WERI-Rb-1 (cell line): ENCODE results near the gene NABP2.

Experiments
- DNase-seq: peaks from one replicate; pipeline ENCODE4 v3.0.0-alpha.2; 2020
- H3K27ac ChIP-seq: fragments of 250-450 bp; sonication (Bioruptor Pico); 2 replicates; pipeline ENCODE4 v1.5.1; 2020; ENCODE audit warnings: mild to moderate bottlenecking, moderate library complexity
- H3K27me3 ChIP-seq: fragments of 250-450 bp; sonication (Bioruptor Pico); 2 replicates; pipeline ENCODE4 v1.5.1; 2021; ENCODE audit warnings: mild to moderate bottlenecking, low read depth, moderate library complexity; ENCODE audit not compliant: insufficient read depth, severe bottlenecking
- H3K36me3 ChIP-seq: fragments of 250-450 bp; sonication (Bioruptor Pico); 2 replicates; pipeline ENCODE4 v1.5.1; 2020; ENCODE audit warnings: mild to moderate bottlenecking, moderate library complexity
- H3K4me3 ChIP-seq: 2 replicates; pipeline ENCODE4 v1.5.1; 2011; ENCODE audit warnings: low read depth, mild to moderate bottlenecking, control low read depth, low read length
- H3K9me3 ChIP-seq: fragments of 250-450 bp; sonication (Bioruptor Pico); 2 replicates; pipeline ENCODE4 v1.5.1; 2021; ENCODE audit warnings: mild to moderate bottlenecking, moderate library complexity; ENCODE audit not compliant: severe bottlenecking
- TF ChIP-seq, protein P1 (sequence below): IDR thresholded peaks from 2 replicates; pipeline ENCODE4 v1.5.1; 2011; ENCODE audit warnings: low read depth, mild to moderate bottlenecking, control low read depth, inconsistent platforms, low read length

Gene NABP2

GRCh38 chr12:56206452-56207166, 17.5 kb upstream of the NABP2 start:
- peak; percentile 83 for DNase-seq
- Histone ChIP-seq H3K4me3 (no peak overlapping the region), H3K9me3 (no peaks in the 10 kb centered on the region), H3K27me3 (no peaks in the 10 kb centered on the region), H3K36me3 (peaks cover 49% of the 10 kb centered on the region), H3K27ac (no peak overlapping the region)
- TF ChIP-seq, protein P1, sequence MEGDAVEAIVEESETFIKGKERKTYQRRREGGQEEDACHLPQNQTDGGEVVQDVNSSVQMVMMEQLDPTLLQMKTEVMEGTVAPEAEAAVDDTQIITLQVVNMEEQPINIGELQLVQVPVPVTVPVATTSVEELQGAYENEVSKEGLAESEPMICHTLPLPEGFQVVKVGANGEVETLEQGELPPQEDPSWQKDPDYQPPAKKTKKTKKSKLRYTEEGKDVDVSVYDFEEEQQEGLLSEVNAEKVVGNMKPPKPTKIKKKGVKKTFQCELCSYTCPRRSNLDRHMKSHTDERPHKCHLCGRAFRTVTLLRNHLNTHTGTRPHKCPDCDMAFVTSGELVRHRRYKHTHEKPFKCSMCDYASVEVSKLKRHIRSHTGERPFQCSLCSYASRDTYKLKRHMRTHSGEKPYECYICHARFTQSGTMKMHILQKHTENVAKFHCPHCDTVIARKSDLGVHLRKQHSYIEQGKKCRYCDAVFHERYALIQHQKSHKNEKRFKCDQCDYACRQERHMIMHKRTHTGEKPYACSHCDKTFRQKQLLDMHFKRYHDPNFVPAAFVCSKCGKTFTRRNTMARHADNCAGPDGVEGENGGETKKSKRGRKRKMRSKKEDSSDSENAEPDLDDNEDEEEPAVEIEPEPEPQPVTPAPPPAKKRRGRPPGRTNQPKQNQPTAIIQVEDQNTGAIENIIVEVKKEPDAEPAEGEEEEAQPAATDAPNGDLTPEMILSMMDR = peak; percentile 91

DNA sequence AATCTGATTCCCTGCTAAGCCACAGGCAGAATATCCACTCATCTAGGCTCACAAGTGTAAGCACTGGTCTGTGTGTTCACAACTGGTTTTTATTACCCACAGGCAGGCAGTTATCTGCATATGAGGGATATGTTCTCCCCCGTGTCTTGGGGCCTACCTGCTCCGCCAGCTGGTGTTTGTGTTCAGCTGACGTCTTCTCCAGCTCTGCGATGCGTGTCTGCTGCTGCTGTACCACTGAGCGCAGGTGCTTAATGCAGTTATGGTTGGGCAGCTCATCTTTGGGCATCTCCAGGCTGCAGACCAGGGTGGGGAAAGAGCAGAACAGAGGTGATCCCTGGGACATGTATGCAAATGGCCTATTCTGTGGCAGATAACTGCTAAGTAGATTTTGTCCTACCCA, 16.1 kb upstream of the NABP2 start:
- Histone ChIP-seq H3K36me3 (peaks cover 63% of the 10 kb centered on the region), H3K27me3 (no peaks in the 10 kb centered on the region), H3K9me3 (no peaks in the 10 kb centered on the region), H3K4me3 (no peak overlapping the region), H3K27ac (no peak overlapping the region)
- TF ChIP-seq, protein P1 = no peak
- DNase-seq = no peak

DNA sequence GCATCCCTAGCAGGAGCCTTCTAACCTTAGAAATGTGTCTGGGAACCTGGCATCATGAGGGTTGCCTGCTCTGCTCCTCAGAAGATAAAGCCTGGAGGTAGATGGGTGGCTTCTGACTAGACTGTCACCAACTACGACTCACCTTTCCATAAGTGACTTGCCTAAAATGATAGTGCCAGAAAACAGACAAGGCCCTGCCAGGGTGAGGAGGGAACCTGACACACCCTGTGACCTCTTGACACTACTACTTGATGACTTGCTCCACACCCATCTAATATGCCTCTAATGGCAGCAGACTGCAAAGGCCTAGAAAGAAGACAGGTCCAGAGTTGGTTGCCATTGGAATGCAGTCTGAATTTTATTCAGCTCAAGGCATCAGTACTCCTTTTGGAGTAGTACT, 11.8 kb upstream of the NABP2 start:
- Histone ChIP-seq H3K27ac (no peak overlapping the region), H3K4me3 (no peak overlapping the region), H3K36me3 (peaks cover 70% of the 10 kb centered on the region), H3K9me3 (no peaks in the 10 kb centered on the region), H3K27me3 (no peaks in the 10 kb centered on the region)
- DNase-seq = no peak
- TF ChIP-seq, protein P1 = no peak

DNA sequence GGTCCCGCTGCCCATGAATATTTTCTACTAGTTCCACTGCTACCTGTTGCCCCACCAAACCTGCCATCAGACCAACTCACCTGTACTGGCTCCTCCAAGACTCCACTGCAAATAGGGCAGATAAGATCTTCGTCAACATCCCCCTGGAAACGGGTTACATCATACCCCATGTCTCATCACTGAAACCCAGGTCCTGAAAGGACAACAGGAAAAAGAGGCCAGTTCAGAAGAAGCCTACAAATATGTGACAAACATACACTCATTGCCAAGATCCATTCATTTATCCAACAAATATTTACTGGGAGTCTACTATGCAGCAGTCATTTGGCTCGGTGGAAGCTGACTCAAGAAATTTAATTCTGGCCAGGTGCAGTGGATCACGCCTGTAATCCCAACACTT, 10.3 kb upstream of the NABP2 start:
- Histone ChIP-seq H3K4me3 (no peak overlapping the region), H3K27ac (no peak overlapping the region), H3K27me3 (no peaks in the 10 kb centered on the region), H3K36me3 (peaks cover 61% of the 10 kb centered on the region), H3K9me3 (no peaks in the 10 kb centered on the region)
- no peak for DNase-seq
- TF ChIP-seq, protein P1 = no peak

GRCh38 chr12:56216461-56216860, 7.7 kb upstream of the NABP2 start:
- no peaks in the 10 kb centered on the region for H3K9me3 ChIP-seq
- TF ChIP-seq, protein P1 = no peak
- H3K36me3 ChIP-seq = peaks cover 39% of the 10 kb centered on the region
- H3K27ac ChIP-seq = no peak overlapping the region
- H3K27me3 ChIP-seq = no peaks in the 10 kb centered on the region
- no peak for DNase-seq
- no peak overlapping the region for H3K4me3 ChIP-seq

GRCh38 chr12:56219840-56220239, 4.3 kb upstream of the NABP2 start:
- no peaks in the 10 kb centered on the region for H3K27me3 ChIP-seq
- no peak overlapping the region for H3K4me3 ChIP-seq
- DNase-seq = no peak
- H3K9me3 ChIP-seq = no peaks in the 10 kb centered on the region
- H3K36me3 ChIP-seq = peaks cover 11% of the 10 kb centered on the region
- no peak overlapping the region for H3K27ac ChIP-seq
- TF ChIP-seq, protein P1 = no peak
